ENCODE results near the gene PTCH2.
"Not testable (repeated sequence)": the region's sequence is repeated elsewhere in the genome, so short reads cannot be mapped to it uniquely, and the experiment has no call there.

PTCH2 gene

DNA sequence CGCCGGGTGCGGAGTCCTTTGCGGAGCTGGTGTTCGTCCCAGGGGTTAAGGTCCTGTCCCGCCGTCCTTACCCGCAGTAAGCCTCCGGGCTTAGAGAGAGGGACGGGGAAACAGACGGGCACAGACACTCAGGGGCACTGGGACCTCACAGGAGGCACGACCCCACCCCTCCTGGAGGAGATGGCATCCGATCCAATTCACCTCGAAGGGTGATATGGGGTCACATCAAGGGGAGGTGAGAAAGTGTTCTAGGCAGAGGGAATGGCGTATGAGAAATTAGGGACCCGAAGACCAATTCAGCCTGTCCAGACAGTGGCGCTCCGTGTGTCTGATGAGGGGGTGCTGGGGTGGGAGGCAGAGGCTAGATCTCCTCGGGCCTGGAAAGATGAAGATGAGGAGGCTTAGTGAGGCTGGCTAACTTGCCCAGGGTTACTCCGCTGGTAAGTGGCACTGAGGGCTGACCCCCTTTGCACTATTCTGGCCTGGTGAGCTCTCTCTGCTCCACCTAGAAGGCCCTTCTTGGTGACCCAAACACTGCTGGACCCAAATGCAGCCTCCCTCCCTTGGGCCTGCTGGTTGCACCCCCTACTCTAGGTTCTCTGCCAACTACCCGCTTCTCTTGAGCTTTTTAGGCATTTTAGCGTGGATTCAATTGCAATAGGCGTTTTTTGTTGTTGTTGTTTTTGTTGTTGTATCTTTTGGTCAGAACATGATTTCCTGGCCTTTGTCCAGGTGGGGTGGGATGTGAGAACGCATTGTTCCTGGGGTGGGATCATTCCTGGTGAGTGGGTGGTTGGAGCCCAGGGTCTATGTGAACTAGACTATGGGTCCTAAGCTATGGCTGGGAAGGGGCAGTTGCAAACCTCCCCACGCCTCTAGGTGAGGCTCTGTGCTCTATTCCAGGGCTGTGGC lies 22.5 kb downstream of the PTCH2 start:
- in situ Hi-C loops (cut with HindIII; ENCODE audit: low sequenced_read_pairs) = no loop called here
- TF ChIP-seq CTCF (IDR thresholded peaks at IDR 0.05; ENCODE audit: low read depth, low read length, missing control alignments) = no peak
- no peak for DNase-seq (ENCODE audit: low read depth)
- H3K4me3 ChIP-seq (ENCODE audit: low read depth, low read length) = peak overlapping the region; percentile 50

GRCh38 chr1:44819608-44820327 lies 23.3 kb downstream of the PTCH2 start:
- in situ Hi-C loops (cut with HindIII; ENCODE audit: low sequenced_read_pairs) = no loop called here
- no peak for TF ChIP-seq CTCF (IDR thresholded peaks at IDR 0.05; ENCODE audit: low read depth, low read length, missing control alignments)
- DNase-seq (ENCODE audit: low read depth) = peak; percentile 89
- peak overlapping the region; percentile 50 for H3K4me3 ChIP-seq (ENCODE audit: low read depth, low read length)

DNA sequence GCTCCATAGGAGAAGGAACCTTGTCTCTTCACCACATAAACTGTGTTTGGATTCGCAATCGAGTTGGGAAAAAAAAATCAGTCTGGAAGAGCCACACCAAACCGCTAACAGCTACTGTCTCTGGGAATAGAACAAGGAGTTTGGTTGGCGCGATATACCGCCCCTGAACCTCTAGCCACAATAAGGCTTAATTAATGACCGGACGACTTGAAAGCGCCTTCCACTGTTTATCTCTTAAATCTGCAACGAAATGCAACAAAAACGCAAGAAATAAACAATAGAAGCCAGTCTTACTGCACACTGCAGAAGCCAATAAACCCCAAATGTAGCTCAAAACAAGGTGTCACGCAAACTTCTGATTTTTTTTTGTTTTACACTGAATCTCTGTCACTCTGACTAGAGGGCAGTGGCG lies 23.9 kb downstream of the PTCH2 start:
- H3K4me3 ChIP-seq (ENCODE audit: low read depth, low read length) = peak overlapping the region; percentile 31
- in situ Hi-C loops (cut with HindIII; ENCODE audit: low sequenced_read_pairs) = no loop called here
- DNase-seq (ENCODE audit: low read depth) = no peak
- TF ChIP-seq CTCF (IDR thresholded peaks at IDR 0.05; ENCODE audit: low read depth, low read length, missing control alignments) = peak; percentile 7

DNA sequence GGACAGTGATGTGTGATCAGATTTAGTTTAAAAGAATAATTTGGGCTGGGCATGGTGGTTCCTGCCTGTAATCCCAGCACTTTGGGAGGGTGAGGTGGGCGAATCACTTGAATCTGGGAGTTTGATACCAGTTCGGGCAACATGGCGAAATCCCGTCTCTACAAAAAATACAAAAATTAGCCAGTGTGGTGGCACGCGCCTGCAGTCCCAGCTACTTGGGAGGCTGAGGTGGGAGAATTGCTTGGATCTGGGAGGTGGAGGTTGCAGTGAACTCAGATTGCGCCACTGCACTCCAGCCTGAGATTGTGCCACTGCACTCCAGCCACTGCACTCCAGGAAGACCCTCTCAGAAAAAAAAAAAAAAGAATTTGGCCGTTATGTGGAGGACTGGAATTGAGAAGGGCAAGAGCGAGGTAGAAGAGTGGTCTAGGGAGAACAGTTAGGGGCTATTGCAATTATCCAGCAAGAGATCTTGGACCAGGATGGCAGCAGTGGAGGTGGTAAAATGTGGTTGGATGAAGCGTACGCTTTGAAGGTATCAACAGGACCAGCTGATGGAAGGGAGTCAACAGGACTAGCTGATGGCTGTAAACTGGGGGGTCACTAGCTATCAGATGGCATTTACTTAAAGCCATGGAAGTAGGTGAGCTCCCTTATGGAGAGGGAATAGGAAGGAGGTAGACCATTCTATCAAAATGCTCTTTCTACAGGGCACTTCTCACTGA lies 25.1 kb downstream of the PTCH2 start:
- DNase-seq (ENCODE audit: low read depth) = no peak
- TF ChIP-seq CTCF (IDR thresholded peaks at IDR 0.05; ENCODE audit: low read depth, low read length, missing control alignments) = no peak
- in situ Hi-C loops (cut with HindIII; ENCODE audit: low sequenced_read_pairs) = no loop called here
- H3K4me3 ChIP-seq (ENCODE audit: low read depth, low read length) = no peak overlapping the region

DNA sequence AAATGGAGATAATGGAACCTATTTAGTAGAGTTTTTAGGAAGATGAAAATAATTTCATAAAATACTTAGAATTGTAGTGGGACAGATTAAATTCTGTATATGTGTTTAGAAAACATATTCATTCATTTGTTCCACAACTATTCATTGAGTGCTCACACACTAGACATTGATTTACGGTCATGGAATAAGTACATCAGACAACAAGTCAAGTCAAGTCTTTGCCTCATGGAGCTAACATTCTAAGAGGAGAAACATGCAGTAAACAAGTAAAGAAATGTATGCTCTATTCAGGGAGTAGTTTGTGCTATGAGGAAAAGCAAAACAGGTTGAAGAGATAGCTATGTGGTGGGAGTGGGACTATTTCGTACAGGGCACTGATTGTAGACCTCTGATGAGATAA lies 25.7 kb downstream of the PTCH2 start:
- TF ChIP-seq CTCF (IDR thresholded peaks at IDR 0.05; ENCODE audit: low read depth, low read length, missing control alignments) = no peak
- H3K4me3 ChIP-seq (ENCODE audit: low read depth, low read length) = no peak overlapping the region
- in situ Hi-C loops (cut with HindIII; ENCODE audit: low sequenced_read_pairs) = no loop called here
- no peak for DNase-seq (ENCODE audit: low read depth)

DNA sequence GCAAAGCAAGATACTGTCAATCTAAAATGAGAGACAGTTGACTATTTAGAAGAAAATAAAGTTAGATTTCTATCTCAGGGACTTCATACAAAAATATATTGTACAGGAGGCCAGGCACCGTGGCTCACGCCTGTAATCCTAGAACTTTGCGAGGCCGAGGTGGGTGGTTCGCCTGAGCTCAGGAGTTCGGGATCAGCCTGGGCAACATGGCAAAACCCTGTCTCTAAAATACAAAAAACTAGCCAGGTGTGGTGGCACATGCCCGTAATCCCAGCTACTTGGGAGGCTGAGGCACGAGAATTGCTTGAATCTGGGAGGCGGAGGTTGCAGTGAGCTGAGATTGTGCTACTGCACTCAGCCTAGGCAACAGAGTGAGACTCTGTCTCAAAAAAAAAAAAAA lies 27.1 kb downstream of the PTCH2 start:
- DNase-seq (ENCODE audit: low read depth); H3K4me3 ChIP-seq (ENCODE audit: low read depth, low read length); in situ Hi-C loops (cut with HindIII; ENCODE audit: low sequenced_read_pairs): not testable (repeated sequence)
